ENCODE measurements around the gene MCRIP2. TPM values are rescaled to one million over a fixed set of nuclear protein-coding genes. Genes with fewer than 3 reads are reported as not detected.

Gene MCRIP2
- polyA plus RNA-seq, 4 donors, result 43.4 to 279 (median 166) TPM

DNA sequence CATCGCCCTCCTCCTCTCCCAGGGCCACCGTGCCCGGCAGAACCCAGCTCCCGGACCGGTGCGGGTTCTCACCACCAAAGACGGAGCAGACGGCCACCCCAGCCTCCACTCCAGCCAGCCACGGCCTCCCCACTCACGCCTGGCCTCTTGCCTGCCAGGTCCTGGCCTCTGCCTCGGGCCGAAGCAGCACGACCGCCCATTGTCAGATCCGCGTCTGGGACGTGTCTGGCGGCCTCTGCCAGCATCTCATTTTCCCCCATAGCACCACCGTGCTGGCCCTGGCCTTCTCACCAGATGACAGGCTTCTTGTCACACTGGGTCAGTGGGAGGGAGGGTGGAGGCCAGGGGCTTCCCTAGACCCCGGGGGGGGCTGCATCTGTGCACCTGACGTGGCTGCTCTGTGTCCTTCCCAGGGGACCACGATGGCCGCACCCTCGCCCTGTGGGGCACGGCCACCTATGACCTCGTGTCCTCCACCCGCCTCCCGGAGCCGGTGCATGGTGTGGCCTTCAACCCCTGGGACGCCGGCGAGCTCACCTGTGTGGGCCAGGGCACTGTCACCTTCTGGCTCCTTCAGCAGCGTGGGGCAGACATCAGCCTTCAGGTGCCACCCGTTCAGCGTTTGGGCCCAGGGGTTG is 19.7 kb downstream of the MCRIP2 start:
- Histone ChIP-seq H3K36me3 (ENCODE audit: control insufficient read depth in 3 of 3, insufficient read depth in 2 of 3, low read depth in 1 of 3, low read length in 3 of 3) (peaks cover 0 to 77% (median 0%) of the 10 kb centered on the region in 3 donors), H3K4me1 (ENCODE audit: control insufficient read depth in 3 of 3, insufficient read depth in 2 of 3, low read depth in 1 of 3, low read length in 2 of 3) (peaks cover 0 to 17% (median 0%) of the 10 kb centered on the region in 3 donors), H3K27me3 (ENCODE audit: control insufficient read depth in 3 of 3, insufficient read depth in 3 of 3, low read length in 3 of 3) (no peaks in the 10 kb centered on the region), H3K9me3 (ENCODE audit: control insufficient read depth in 2 of 2, insufficient read depth in 1 of 2, low read depth in 1 of 2, low read length in 1 of 2) (no peaks in the 10 kb centered on the region), H3K4me3 (ENCODE audit: low read depth in 1 of 3, low read length in 3 of 3) (no peak overlapping the region), H3K27ac (ENCODE audit: low read depth in 1 of 3, low read length in 2 of 3) (peak overlapping the region in 2 of 3 donors; percentile 14 to 35)
- WGBS, 3 donors, result 51 to 70% (median 67%) methylated on average over 33 to 35 of the region's 35 CpGs
- DNase-seq, result no peak
- FAIRE-seq, result no peak

DNA sequence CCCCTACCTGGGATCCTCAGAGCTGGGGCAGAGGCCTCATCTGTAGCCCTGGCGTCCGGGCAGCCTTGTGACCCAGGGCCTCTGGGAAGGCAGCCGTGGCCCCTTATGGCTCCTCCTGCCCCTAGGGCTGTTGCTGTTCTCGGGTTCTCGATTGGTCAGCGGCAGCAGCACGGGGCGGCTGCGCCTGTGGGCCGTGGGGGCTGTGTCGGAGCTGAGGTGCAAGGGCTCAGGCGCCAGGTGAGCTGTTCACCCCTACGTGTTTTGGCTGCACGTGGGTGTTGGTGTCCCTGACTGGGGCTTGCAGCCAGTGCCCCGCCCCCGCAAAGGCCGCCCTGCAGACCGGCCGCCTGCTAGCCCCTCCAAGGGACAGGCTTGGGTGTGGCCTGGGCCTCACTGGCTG is 20.5 kb downstream of the MCRIP2 start:
- no peak overlapping the region for H3K4me3 ChIP-seq (ENCODE audit: low read depth in 1 of 3, low read length in 3 of 3)
- H3K9me3 ChIP-seq (ENCODE audit: control insufficient read depth in 2 of 2, insufficient read depth in 1 of 2, low read depth in 1 of 2, low read length in 1 of 2), result no peaks in the 10 kb centered on the region
- no peaks in the 10 kb centered on the region for H3K27me3 ChIP-seq (ENCODE audit: control insufficient read depth in 3 of 3, insufficient read depth in 3 of 3, low read length in 3 of 3)
- peaks cover 0 to 77% (median 0%) of the 10 kb centered on the region in 3 donors for H3K36me3 ChIP-seq (ENCODE audit: control insufficient read depth in 3 of 3, insufficient read depth in 2 of 3, low read depth in 1 of 3, low read length in 3 of 3)
- no peak overlapping the region for H3K27ac ChIP-seq (ENCODE audit: low read depth in 1 of 3, low read length in 2 of 3)
- DNase-seq, result no peak
- FAIRE-seq, result no peak
- WGBS, 3 donors, result 90 to 94% (median 92%) methylated on average over 15 to 19 of the region's 19 CpGs
- H3K4me1 ChIP-seq (ENCODE audit: control insufficient read depth in 3 of 3, insufficient read depth in 2 of 3, low read depth in 1 of 3, low read length in 2 of 3), result peaks cover 0 to 17% (median 0%) of the 10 kb centered on the region in 3 donors

DNA sequence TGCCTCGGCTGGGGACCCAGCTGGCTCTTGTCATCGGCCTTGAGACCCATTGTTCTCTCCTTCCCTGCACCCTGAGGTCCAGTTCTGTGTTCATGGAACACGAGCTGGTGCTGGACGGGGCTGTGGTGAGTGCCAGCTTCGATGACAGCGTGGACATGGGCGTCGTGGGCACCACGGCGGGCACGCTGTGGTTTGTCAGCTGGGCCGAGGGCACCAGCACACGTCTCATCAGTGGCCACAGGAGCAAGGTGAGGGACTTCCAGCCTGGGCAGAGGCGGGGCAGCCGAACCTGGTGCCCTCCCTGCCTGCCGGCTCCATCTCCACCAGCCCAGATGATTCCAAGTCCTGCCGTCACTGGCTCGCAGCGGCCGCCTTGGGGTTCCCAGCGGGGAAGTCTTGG is 21.0 kb downstream of the MCRIP2 start:
- no peaks in the 10 kb centered on the region for H3K9me3 ChIP-seq (ENCODE audit: control insufficient read depth in 2 of 2, insufficient read depth in 1 of 2, low read depth in 1 of 2, low read length in 1 of 2)
- DNase-seq (no peak), FAIRE-seq (no peak)
- 94 to 95% (median 94%) methylated on average over 20 to 21 of the region's 21 CpGs for WGBS, 3 donors
- H3K4me1 ChIP-seq (ENCODE audit: control insufficient read depth in 3 of 3, insufficient read depth in 2 of 3, low read depth in 1 of 3, low read length in 2 of 3), result peaks cover 0 to 20% (median 0%) of the 10 kb centered on the region in 3 donors
- no peak overlapping the region for H3K4me3 ChIP-seq (ENCODE audit: low read depth in 1 of 3, low read length in 3 of 3)
- peaks cover 0 to 77% (median 0%) of the 10 kb centered on the region in 3 donors for H3K36me3 ChIP-seq (ENCODE audit: control insufficient read depth in 3 of 3, insufficient read depth in 2 of 3, low read depth in 1 of 3, low read length in 3 of 3)
- H3K27ac ChIP-seq (ENCODE audit: low read depth in 1 of 3, low read length in 2 of 3), result no peak overlapping the region
- H3K27me3 ChIP-seq (ENCODE audit: control insufficient read depth in 3 of 3, insufficient read depth in 3 of 3, low read length in 3 of 3), result no peaks in the 10 kb centered on the region

DNA sequence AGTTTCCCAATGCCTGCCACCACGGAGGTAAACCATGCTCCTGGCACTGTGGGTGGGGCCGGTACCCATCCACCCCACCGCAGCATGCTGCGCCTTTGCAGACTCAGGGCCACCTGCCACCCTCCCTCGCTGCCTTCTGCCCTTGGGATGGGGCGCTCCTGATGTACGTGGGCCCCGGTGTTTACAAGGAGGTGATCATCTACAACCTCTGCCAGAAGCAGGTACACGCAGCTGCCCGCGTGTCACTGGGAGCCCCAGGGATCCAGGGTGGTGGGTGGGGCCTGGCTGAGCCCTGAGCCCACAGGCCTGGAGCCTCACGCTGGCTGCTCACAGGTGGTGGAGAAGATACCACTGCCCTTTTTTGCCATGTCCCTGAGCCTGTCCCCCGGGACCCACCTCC is 24.9 kb downstream of the MCRIP2 start:
- no peaks in the 10 kb centered on the region for H3K27me3 ChIP-seq (ENCODE audit: control insufficient read depth in 3 of 3, insufficient read depth in 3 of 3, low read length in 3 of 3)
- 88 to 92% (median 91%) methylated on average over 13 of the region's 13 CpGs for WGBS, 3 donors

DNA sequence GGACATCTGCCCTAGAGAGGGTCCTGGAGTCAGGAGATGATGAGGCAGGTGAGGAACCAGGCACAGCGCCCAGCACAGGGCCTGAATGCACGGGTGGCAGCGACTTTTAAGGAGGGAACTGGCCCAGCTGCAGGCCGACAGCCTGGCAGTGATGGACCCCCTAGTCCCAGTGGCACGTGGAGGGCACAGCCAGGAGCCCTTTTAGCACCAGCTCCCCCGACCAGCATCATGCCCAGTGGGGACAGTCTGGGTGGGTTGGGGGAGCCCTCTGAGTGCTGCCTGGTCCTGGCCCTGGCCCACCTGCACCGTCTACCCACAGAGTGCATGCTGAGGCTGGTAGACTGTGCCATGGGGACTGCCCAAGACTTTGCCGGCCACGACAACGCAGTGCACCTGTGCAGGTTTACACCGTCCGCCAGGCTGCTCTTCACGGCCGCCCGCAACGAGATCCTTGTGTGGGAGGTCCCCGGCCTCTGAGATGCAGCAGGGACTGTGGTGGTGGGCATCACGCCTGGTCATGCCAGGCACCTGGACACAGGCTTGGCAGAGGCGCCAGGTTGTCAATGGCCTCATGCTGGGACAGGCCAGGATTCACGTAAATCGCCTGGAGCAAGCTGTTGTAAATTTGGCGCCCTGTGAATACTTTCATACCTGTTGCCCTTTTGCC is 25.6 kb downstream of the MCRIP2 start:
- H3K9me3 ChIP-seq (ENCODE audit: control insufficient read depth in 2 of 2, insufficient read depth in 1 of 2, low read depth in 1 of 2, low read length in 1 of 2), result no peaks in the 10 kb centered on the region
- H3K4me3 ChIP-seq (ENCODE audit: low read depth in 1 of 3, low read length in 3 of 3), result no peak overlapping the region
- peaks cover 12 to 77% (median 15%) of the 10 kb centered on the region in 3 donors for H3K36me3 ChIP-seq (ENCODE audit: control insufficient read depth in 3 of 3, insufficient read depth in 2 of 3, low read depth in 1 of 3, low read length in 3 of 3)
- DNase-seq (no peak), FAIRE-seq (no peak)
- peaks cover 0 to 10% (median 0%) of the 10 kb centered on the region in 3 donors for H3K4me1 ChIP-seq (ENCODE audit: control insufficient read depth in 3 of 3, insufficient read depth in 2 of 3, low read depth in 1 of 3, low read length in 2 of 3)
- H3K27ac ChIP-seq (ENCODE audit: low read depth in 1 of 3, low read length in 2 of 3), result peak overlapping the region in 1 of 3 donors; percentile 48
- no peaks in the 10 kb centered on the region for H3K27me3 ChIP-seq (ENCODE audit: control insufficient read depth in 3 of 3, insufficient read depth in 3 of 3, low read length in 3 of 3)
- 78 to 85% (median 78%) methylated on average over 22 of the region's 22 CpGs for WGBS, 3 donors

More for the DNA sequence above, 24.9 kb downstream of the MCRIP2 start:
- no peak overlapping the region for H3K27ac ChIP-seq (ENCODE audit: low read depth in 1 of 3, low read length in 2 of 3)
- FAIRE-seq (no peak), DNase-seq (no peak)
- no peak overlapping the region for H3K4me3 ChIP-seq (ENCODE audit: low read depth in 1 of 3, low read length in 3 of 3)
- peaks cover 5 to 77% (median 8%) of the 10 kb centered on the region in 3 donors for H3K36me3 ChIP-seq (ENCODE audit: control insufficient read depth in 3 of 3, insufficient read depth in 2 of 3, low read depth in 1 of 3, low read length in 3 of 3)
- peaks cover 0 to 16% (median 0%) of the 10 kb centered on the region in 3 donors for H3K4me1 ChIP-seq (ENCODE audit: control insufficient read depth in 3 of 3, insufficient read depth in 2 of 3, low read depth in 1 of 3, low read length in 2 of 3)
- H3K9me3 ChIP-seq (ENCODE audit: control insufficient read depth in 2 of 2, insufficient read depth in 1 of 2, low read depth in 1 of 2, low read length in 1 of 2), result no peaks in the 10 kb centered on the region

DNA sequence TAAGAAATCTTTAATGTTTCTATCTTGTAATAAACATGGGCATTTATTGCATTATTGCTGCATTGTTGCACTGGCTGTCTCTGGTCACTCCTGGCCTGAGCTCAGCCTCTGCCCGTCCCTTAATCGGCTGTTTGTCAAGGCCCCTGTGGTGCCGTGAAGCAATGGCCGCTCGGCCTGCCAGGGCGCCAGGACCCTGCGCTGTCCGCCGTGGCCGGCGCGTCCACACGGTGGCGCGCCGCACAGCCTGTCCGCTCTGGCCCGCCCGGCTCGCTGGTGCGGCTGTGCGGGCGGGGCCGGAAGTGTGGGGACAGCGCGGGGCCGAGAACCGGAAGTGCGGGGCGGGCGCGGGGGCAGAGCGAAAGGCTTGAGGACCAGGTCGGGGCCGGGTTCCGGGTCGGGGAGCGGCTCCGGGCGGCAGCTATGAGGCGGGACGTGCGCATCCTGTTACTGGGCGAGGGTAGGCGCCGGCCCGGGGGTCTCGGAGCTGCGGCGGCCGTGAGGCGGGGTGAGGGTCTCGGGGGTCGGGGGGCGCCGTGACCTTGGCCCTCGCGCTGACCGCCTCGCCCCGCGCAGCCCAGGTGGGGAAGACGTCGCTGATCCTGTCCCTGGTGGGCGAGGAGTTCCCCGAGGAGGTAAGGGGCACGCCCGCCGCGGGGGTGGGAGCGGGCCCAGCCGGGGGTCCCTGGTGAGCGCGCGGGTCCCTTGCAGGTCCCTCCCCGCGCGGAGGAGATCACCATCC is 26.3 kb downstream of the MCRIP2 start, which contains the start of gene RHOT2:
Gene RHOT2, plus strand, starts transcription at position 353 of the 739 bp plus-strand sequence. Its CDS starts 68 bp downstream, at position 421.
- 0 to 1% (median 0%) methylated on average over 53 to 78 of the region's 78 CpGs for WGBS, 3 donors

DNA sequence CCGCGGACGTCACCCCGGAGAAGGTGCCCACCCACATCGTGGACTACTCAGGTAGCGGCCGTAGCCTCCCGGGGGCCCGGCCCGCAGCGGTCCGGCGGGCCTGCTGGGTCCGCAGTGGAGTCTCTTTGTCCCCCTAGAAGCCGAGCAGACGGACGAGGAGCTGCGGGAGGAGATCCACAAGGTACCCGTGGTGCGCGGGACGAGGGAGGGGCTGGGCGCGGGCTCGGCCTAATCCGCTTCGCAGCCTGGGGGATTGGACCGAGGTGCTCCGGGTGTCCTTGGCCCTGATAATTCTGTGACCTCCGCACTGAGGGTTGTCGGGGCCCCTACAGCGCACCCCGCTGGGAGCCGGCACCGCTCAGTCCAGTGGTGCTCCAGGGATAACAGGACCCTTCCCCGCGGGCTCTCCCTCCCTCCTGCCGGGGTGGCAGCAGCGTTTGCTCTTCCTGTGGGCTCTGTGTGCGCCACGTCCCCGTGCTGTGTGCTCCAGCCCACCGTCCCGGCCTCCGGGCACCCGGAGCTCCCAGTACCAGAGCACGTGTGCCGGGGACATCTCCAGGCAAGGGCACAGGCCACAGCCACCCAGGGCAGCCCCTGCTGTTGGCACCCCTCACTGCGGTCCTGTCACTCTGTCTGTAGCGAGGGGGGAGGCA is 27.0 kb downstream of the MCRIP2 start:
- FAIRE-seq, result no peak
- DNase-seq, result peak in 1 of 2 donors; percentile 39
- peaks cover 0 to 10% (median 0%) of the 10 kb centered on the region in 3 donors for H3K4me1 ChIP-seq (ENCODE audit: control insufficient read depth in 3 of 3, insufficient read depth in 2 of 3, low read depth in 1 of 3, low read length in 2 of 3)

More for the DNA sequence above, 26.3 kb downstream of the MCRIP2 start, which contains the start of gene RHOT2:
- Histone ChIP-seq H3K27me3 (ENCODE audit: control insufficient read depth in 3 of 3, insufficient read depth in 3 of 3, low read length in 3 of 3) (no peaks in the 10 kb centered on the region), H3K9me3 (ENCODE audit: control insufficient read depth in 2 of 2, insufficient read depth in 1 of 2, low read depth in 1 of 2, low read length in 1 of 2) (no peaks in the 10 kb centered on the region), H3K4me1 (ENCODE audit: control insufficient read depth in 3 of 3, insufficient read depth in 2 of 3, low read depth in 1 of 3, low read length in 2 of 3) (peaks cover 0 to 10% (median 0%) of the 10 kb centered on the region in 3 donors), H3K27ac (ENCODE audit: low read depth in 1 of 3, low read length in 2 of 3) (peak within 1 kb of the TSS; percentile 48 to 71 (median 61)), H3K36me3 (ENCODE audit: control insufficient read depth in 3 of 3, insufficient read depth in 2 of 3, low read depth in 1 of 3, low read length in 3 of 3) (peaks cover 15 to 77% (median 19%) of the 10 kb centered on the region in 3 donors), H3K4me3 (ENCODE audit: low read depth in 1 of 3, low read length in 3 of 3) (peak within 1 kb of the TSS; percentile 87 to 95 (median 94))
- peak; percentile 92 to 96 for DNase-seq
- FAIRE-seq, result no peak

More for the DNA sequence above, 27.0 kb downstream of the MCRIP2 start:
- 5 to 6% (median 5%) methylated on average over 35 to 50 of the region's 50 CpGs for WGBS, 3 donors
- Histone ChIP-seq H3K27ac (ENCODE audit: low read depth in 1 of 3, low read length in 2 of 3) (peak overlapping the region; percentile 22 to 71 (median 61)), H3K9me3 (ENCODE audit: control insufficient read depth in 2 of 2, insufficient read depth in 1 of 2, low read depth in 1 of 2, low read length in 1 of 2) (no peaks in the 10 kb centered on the region), H3K27me3 (ENCODE audit: control insufficient read depth in 3 of 3, insufficient read depth in 3 of 3, low read length in 3 of 3) (no peaks in the 10 kb centered on the region), H3K36me3 (ENCODE audit: control insufficient read depth in 3 of 3, insufficient read depth in 2 of 3, low read depth in 1 of 3, low read length in 3 of 3) (peaks cover 15 to 78% (median 21%) of the 10 kb centered on the region in 3 donors), H3K4me3 (ENCODE audit: low read depth in 1 of 3, low read length in 3 of 3) (peak overlapping the region; percentile 87 to 95 (median 94))

Data from small intestine (tissue), 7 donors.